Esophagus (tissue), 2 donors: ENCODE data around the gene CILP2. TPM values are rescaled to one million over a fixed set of nuclear protein-coding genes. Genes with fewer than 3 reads are reported as not detected.

Experiments
- H3K27ac ChIP-seq, 2 donors: one replicate each; pipeline ENCODE4 v1.5.1; 2013; ENCODE audit warnings: low read depth in 2 of 2, mild to moderate bottlenecking in 2 of 2, inconsistent platforms in 1 of 2, low read length in 1 of 2, moderate library complexity in 1 of 2
- H3K27me3 ChIP-seq, 2 donors: one replicate each; pipeline ENCODE4 v1.6.1; 2013; ENCODE audit warnings: low read length in 2 of 2, control low read depth in 1 of 2, mild to moderate bottlenecking in 1 of 2; ENCODE audit not compliant: insufficient read depth in 2 of 2, control insufficient read depth in 1 of 2
- H3K36me3 ChIP-seq, 2 donors: one replicate each; pipeline ENCODE4 v1.6.1; 2013; ENCODE audit warnings: low read length in 1 of 2; ENCODE audit not compliant: control insufficient read depth in 2 of 2, insufficient read depth in 2 of 2
- H3K4me1 ChIP-seq, 2 donors: one replicate each; pipeline ENCODE4 v1.6.1; 2013; ENCODE audit warnings: low read length in 1 of 2; ENCODE audit not compliant: control insufficient read depth in 2 of 2, insufficient read depth in 2 of 2
- H3K4me3 ChIP-seq, 2 donors: one replicate each; pipeline ENCODE4 v1.5.1; 2013; ENCODE audit warnings: low read length in 2 of 2, mild to moderate bottlenecking in 2 of 2, low read depth in 1 of 2, moderate library complexity in 1 of 2
- H3K9me3 ChIP-seq, 2 donors: one replicate each; pipeline ENCODE4 v1.6.1; 2013; ENCODE audit warnings: mild to moderate bottlenecking in 2 of 2, low read depth in 1 of 2, low read length in 1 of 2, moderate library complexity in 1 of 2; ENCODE audit not compliant: control insufficient read depth in 2 of 2, insufficient read depth in 1 of 2
- WGBS, 2 donors: extraction: QIAGEN DNeasy Blood & Tissue Kit; methylation state at CpG; one replicate each; pipeline ENCODE4 v1.1.7; 2013; 5-methylcytosine and 5-hydroxymethylcytosine counted together
- polyA plus RNA-seq, 2 donors: library from polyadenylated mRNA; stranded (reverse); fragments of 200-250 nt; gene quantifications; one replicate each; pipeline ENCODE4 v1.2.3, GENCODE V29; 2013
- donor health status: healthy with polysubstance abuse.
- donor health status: Bipolar disorder and iron deficiency.

The CILP2 gene
- polyA plus RNA-seq, 2 donors, result 0.01 to 0.02 TPM

- Histone ChIP-seq H3K36me3 (peaks cover 0 to 16% of the 10 kb centered on the region in 2 donors), H3K4me1 (peaks cover 2% of the 10 kb centered on the region in 2 donors), H3K27ac (no peak overlapping the region), H3K4me3 (no peak overlapping the region), H3K27me3 (no peaks in the 10 kb centered on the region), H3K9me3 (no peaks in the 10 kb centered on the region)
- WGBS, 2 donors, result 70 to 73% methylated on average over 11 of the region's 11 CpGs
Observed at GRCh38 chr19:19529783-19530422, 8.2 kb upstream of the CILP2 start.

- Histone ChIP-seq H3K36me3 (peaks cover 0 to 16% of the 10 kb centered on the region in 2 donors), H3K27ac (no peak overlapping the region), H3K9me3 (peaks cover 0 to 1% of the 10 kb centered on the region in 2 donors), H3K4me1 (peaks cover 2% of the 10 kb centered on the region in 2 donors), H3K4me3 (no peak overlapping the region), H3K27me3 (no peaks in the 10 kb centered on the region)
- WGBS, 2 donors, result 54 to 60% methylated on average over 9 of the region's 9 CpGs
Observed at GRCh38 chr19:19530423-19530804, 7.7 kb upstream of the CILP2 start.

GRCh38 chr19:19530889-19531288, 7.2 kb upstream of the CILP2 start:
- no peak overlapping the region for H3K27ac ChIP-seq
- H3K4me3 ChIP-seq, result no peak overlapping the region
- H3K9me3 ChIP-seq, result peaks cover 0 to 1% of the 10 kb centered on the region in 2 donors
- 80 to 81% methylated on average over 4 of the region's 4 CpGs for WGBS, 2 donors
- H3K4me1 ChIP-seq, result peaks cover 2% of the 10 kb centered on the region in 2 donors
- no peaks in the 10 kb centered on the region for H3K27me3 ChIP-seq
- H3K36me3 ChIP-seq, result peaks cover 0 to 14% of the 10 kb centered on the region in 2 donors

DNA sequence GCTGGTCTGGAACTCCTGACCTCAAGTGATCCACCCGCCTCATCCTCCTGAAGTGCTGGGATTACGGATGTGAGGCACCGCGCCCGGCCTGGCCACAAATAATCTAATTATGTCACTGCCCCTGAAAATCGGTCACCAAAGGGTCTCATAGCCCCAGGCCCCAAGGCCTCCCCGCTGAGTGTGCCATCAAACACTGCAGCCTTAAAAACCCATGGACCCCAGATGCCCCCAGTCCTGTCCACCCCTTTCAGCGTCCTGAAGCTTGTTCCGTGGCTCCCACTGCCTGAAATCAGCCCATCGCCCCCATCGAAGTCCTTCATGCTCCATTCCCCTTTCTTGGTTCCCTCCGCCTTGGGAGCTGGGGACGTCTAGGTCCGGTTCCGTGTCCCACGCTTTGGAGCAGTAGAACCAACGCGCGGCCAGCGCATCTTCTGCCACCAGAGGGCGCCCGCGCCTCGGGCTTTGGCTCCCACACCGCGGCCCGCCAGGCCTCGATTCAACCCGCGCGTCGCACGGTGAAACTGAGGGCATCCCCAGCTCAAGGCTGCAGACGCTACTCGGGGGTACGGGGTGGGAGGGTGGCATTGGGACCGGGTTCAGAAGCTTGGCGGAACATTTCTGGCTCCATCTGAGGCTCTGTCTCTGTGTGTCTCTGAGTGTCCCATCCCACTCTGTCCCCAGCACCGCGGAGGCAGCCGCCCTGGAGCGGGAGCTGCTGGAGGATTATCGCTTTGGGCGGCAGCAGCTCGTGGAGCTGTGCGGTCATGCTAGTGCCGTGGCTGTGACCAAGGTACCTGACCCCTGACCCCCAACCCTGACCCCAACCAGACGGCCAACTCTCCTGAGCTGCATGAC, 5.9 kb upstream of the CILP2 start:
- WGBS, 2 donors, result 23 to 24% methylated on average over 48 of the region's 48 CpGs
- peaks cover 0 to 10% of the 10 kb centered on the region in 2 donors for H3K36me3 ChIP-seq
- no peak overlapping the region for H3K4me3 ChIP-seq
- H3K9me3 ChIP-seq, result peaks cover 0 to 1% of the 10 kb centered on the region in 2 donors
- H3K27ac ChIP-seq, result no peak overlapping the region
- peaks cover 2% of the 10 kb centered on the region in 2 donors for H3K4me1 ChIP-seq
- H3K27me3 ChIP-seq, result no peaks in the 10 kb centered on the region

DNA sequence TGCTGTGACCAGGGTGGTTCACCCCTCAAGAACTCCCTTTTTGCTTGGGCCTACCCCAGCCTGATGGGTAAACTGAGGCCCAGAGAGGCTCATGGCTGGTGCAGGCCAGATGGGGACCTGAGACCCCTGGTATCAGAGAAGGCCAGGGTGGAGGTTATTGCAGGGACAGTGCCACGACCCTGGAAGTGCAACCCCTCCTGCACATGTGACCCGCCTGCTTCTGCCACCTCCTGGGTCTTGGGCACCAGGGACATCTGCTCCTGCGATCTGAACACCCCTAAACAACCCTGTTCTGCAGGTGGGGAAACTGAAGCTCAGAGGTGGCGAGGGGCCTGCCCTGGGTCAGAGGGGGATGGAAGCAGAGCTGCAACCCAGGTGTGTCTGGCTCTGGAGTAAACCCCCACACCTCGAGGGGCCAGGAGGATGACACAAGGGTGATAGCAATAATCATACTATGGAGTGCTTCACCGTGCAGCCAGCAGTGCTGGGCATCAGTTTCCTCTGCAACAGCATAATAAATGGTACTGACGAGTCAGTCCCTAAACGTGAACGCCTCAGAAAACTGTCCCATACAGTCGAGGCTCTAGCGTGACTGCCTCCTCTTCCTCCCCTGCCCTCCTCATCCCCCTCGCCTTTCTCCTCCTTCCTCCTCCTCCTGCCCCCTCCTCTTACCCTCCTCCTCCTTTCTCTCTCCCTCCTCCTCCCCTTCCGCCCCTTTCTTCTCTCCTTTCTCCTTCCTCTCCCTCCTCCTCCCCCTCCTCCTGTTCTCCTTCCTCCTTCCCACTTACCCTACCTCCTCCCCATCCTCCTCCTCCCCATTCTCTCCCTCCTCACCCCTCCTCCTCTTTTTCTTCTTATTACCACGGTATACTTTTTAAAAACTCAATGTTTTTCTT, 5.0 kb upstream of the CILP2 start:
- H3K9me3 ChIP-seq, result peaks cover 0 to 3% of the 10 kb centered on the region in 2 donors
- peaks cover 0 to 3% of the 10 kb centered on the region in 2 donors for H3K27me3 ChIP-seq
- WGBS, 2 donors, result 70 to 73% methylated on average over 14 of the region's 14 CpGs
- H3K4me1 ChIP-seq, result peaks cover 2 to 7% of the 10 kb centered on the region in 2 donors
- peaks cover 0 to 3% of the 10 kb centered on the region in 2 donors for H3K36me3 ChIP-seq
- H3K27ac ChIP-seq, result no peak overlapping the region
- H3K4me3 ChIP-seq, result no peak overlapping the region

GRCh38 chr19:19533841-19534240, 4.2 kb upstream of the CILP2 start:
- peaks cover 0 to 6% of the 10 kb centered on the region in 2 donors for H3K27me3 ChIP-seq
- H3K27ac ChIP-seq, result no peak overlapping the region
- no peaks in the 10 kb centered on the region for H3K36me3 ChIP-seq
- H3K9me3 ChIP-seq, result peaks cover 0 to 3% of the 10 kb centered on the region in 2 donors
- peaks cover 2 to 14% of the 10 kb centered on the region in 2 donors for H3K4me1 ChIP-seq
- 74 to 75% methylated on average over 6 of the region's 6 CpGs for WGBS, 2 donors
- no peak overlapping the region for H3K4me3 ChIP-seq

- Histone ChIP-seq H3K9me3 (peaks cover 0 to 5% of the 10 kb centered on the region in 2 donors), H3K27me3 (peaks cover 0 to 8% of the 10 kb centered on the region in 2 donors), H3K4me3 (no peak overlapping the region), H3K4me1 (peaks cover 2 to 16% of the 10 kb centered on the region in 2 donors), H3K27ac (no peak overlapping the region), H3K36me3 (no peaks in the 10 kb centered on the region)
- 66 to 68% methylated on average over 27 of the region's 27 CpGs for WGBS, 2 donors
Observed at GRCh38 chr19:19534556-19535265, 3.4 kb upstream of the CILP2 start.

GRCh38 chr19:19535311-19536191, 2.5 kb upstream of the CILP2 start:
- H3K9me3 ChIP-seq, result peaks cover 0 to 10% of the 10 kb centered on the region in 2 donors
- peaks cover 0 to 12% of the 10 kb centered on the region in 2 donors for H3K27me3 ChIP-seq
- WGBS, 2 donors, result 79% methylated on average over 34 of the region's 34 CpGs
- no peak overlapping the region for H3K27ac ChIP-seq
- no peak overlapping the region for H3K4me3 ChIP-seq
- peaks cover 2 to 20% of the 10 kb centered on the region in 2 donors for H3K4me1 ChIP-seq
- H3K36me3 ChIP-seq, result no peaks in the 10 kb centered on the region
